Measurements from ENCODE around the gene CNNM2. TPM values are rescaled to one million over a fixed set of nuclear protein-coding genes. Genes with fewer than 3 reads are reported as not detected.
A peak's percentile ranks its signal among the peaks of the same experiment; 100 is the strongest.
"Not testable (repeated sequence)": the region's sequence is repeated elsewhere in the genome, so short reads cannot be mapped to it uniquely, and the experiment has no call there.

CNNM2 gene
- total RNA-seq, 1 experiment from 2014 or later = 4.3 TPM

GRCh38 chr10:103040418-103040817 is 122.3 kb downstream of the CNNM2 start:
- DNase-seq (ENCODE audit: low read depth) = peak; percentile 76

DNA sequence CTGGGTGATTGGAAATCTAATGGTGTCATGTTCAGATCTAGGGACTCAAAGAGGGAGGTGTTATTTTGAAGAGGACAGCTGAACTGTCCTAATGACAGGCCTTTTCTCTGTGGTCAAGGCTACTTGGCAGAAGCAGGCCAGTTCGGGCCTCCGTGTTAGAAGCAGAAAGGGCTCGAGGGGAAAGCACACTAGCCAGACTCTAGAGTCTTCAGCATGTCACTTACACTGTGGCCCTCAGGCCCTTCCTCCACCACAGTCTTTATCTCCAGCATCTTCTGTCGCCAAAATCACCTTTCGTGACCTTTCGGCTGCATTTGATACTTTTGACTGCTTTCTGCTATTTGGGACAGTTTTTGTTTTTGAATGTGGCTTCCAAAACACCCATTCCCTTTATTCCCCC is 123.3 kb downstream of the CNNM2 start:
- DNase-seq (ENCODE audit: low read depth) = no peak

DNA sequence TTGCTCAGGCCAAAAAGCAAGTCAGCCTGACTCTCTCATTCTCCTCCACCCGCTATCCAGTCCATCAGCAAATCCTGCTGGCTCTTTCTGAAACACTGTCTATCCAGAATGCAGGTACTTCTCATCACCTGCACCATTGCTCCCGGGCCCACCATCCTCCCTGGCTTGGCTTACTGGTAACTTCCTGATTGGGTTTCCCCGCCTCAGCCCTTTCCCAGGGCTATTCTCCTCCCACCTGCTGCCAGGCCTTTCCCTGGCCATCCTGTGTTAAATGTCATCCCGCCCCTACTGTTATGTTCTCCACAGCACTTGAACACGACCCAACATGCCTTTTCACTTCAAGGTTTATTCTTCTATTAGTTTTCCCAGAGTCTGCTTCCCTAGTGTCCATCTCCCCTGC is 124.0 kb downstream of the CNNM2 start:
- DNase-seq (ENCODE audit: low read depth) = no peak

DNA sequence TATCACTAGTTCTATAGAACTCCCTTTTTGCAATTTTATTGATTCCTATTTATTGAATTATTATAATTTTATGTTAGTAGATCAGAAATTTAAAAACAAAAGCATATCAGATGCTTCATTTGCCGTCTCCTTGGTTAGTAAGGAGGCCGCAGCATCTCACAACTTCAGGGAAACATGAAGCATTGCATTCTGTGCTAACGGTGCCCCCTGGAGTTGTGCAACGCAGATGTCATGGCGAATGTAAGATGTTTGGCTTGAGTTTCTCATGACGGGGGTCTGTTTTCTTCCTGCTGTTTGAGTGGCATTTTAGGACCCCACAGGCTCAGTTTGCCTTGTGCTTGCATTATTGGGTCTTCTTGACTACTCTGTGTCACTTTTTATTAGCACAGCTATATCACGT is 124.8 kb downstream of the CNNM2 start:
- no peak for DNase-seq (ENCODE audit: low read depth)

DNA sequence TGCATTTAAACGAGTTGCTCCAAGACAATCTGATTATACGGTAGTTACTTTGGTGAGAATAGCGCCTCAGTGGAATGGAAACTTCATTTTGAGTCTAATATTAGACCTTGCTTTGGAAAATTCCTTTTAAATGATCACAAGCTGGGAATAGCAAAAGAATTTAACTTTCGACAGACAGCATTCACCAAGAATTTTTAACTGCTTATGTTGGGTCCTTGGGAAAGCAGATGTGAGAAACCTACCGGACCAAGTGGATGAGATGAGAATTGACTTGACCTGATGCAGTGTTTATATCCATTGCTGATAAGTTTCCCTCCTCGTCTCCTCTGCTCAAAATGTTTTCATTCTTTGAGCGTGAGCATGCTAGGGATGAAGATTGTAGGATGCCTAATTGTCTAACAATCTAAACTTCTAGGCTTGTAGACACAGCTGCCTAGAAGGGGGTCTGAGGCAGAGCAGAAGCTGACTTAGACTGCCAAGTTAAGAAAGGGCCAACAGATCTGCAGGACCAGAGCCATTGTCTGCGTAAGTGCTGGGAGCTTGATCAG is 126.9 kb downstream of the CNNM2 start:
- DNase-seq (ENCODE audit: low read depth) = peak; percentile 2

GRCh38 chr10:103045961-103046360 is 127.9 kb downstream of the CNNM2 start:
- DNase-seq (ENCODE audit: low read depth) = no peak

DNA sequence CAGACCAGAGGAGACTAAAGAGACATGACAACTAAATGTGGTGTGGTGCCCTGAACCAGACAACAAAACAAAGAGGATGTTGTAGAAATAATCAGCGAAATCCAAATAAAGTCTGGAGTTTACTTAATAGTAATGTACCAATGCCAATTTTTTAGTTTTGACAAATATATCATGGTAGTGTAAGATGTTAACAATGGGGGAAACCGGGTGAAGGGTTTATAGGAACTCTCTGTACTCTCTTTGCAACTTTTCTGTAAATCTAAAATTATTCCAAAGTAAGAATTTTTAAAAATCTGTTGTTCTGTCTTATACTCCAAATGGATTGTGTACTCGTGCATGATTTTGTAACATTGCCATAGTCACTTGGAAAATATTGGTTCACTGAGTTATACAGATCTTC is 129.3 kb downstream of the CNNM2 start:
- DNase-seq (ENCODE audit: low read depth) = no peak

GRCh38 chr10:103049237-103049636 is 131.1 kb downstream of the CNNM2 start:
- DNase-seq (ENCODE audit: low read depth) = no peak

GRCh38 chr10:103053659-103054581 is 135.8 kb downstream of the CNNM2 start:
- no peak for DNase-seq (ENCODE audit: low read depth)

DNA sequence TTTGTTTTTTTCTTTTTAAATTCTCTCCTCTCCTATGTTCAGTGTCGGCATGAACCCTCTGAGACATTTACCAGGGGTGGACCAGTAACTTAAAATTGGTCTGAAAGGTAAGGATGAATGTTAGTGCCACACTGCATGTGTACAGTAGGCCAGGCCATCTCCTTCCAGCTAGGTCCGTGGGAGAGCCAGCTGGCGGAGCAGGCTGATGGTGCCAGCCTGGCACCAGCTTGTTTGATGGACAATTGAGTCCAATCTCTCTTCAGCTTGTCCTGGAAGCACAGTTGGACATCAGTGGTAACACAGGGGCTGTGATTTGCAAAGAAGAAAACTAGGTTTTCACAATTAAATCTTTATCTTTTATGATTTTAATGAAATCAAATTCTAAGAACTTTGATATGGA is 136.5 kb downstream of the CNNM2 start:
- DNase-seq (ENCODE audit: low read depth) = no peak

GRCh38 chr10:103055105-103055504 is 137.0 kb downstream of the CNNM2 start:
- no peak for DNase-seq (ENCODE audit: low read depth)

GRCh38 chr10:103058034-103058433 is 139.9 kb downstream of the CNNM2 start:
- DNase-seq (ENCODE audit: low read depth) = no peak

GRCh38 chr10:103060575-103060974 is 142.5 kb downstream of the CNNM2 start:
- DNase-seq (ENCODE audit: low read depth) = no peak

DNA sequence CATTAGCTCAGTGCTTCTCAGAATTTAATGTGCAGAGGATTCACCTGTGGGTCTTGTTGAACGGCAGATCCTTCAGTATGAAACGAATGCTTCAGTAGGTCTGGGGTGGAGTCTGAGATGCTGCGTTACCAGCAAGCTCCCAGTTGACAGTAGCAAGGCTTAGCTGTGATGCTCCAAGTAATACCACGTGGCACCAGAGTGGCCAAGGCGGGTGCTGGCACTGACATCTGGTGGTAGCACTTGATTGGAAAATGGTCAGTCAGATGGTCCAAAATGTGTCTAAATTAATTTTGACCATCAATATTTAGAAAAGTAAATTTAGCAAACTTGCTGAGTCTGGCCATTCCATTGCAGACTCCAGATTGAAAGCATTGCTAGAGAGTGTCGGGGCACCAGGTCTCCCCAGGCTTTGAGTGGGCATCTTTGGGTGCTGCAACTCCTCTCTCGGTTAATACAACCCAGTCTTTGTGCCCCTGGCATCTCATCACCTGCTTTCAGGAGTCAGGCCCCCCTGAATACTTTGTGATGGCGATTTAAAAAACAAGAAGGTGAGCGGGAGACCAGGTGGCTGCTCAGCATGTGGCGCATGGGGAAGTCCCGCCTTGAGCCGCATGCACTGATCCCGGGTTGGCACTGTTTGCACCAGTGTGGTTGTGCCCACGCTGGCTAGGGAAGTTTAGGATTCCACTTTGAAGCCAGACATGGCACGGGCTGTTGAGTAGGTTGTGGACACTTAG is 144.9 kb downstream of the CNNM2 start:
- no peak for DNase-seq (ENCODE audit: low read depth)

- no peak for DNase-seq (ENCODE audit: low read depth)
Observed at GRCh38 chr10:103064956-103065355, 146.9 kb downstream of the CNNM2 start.

DNA sequence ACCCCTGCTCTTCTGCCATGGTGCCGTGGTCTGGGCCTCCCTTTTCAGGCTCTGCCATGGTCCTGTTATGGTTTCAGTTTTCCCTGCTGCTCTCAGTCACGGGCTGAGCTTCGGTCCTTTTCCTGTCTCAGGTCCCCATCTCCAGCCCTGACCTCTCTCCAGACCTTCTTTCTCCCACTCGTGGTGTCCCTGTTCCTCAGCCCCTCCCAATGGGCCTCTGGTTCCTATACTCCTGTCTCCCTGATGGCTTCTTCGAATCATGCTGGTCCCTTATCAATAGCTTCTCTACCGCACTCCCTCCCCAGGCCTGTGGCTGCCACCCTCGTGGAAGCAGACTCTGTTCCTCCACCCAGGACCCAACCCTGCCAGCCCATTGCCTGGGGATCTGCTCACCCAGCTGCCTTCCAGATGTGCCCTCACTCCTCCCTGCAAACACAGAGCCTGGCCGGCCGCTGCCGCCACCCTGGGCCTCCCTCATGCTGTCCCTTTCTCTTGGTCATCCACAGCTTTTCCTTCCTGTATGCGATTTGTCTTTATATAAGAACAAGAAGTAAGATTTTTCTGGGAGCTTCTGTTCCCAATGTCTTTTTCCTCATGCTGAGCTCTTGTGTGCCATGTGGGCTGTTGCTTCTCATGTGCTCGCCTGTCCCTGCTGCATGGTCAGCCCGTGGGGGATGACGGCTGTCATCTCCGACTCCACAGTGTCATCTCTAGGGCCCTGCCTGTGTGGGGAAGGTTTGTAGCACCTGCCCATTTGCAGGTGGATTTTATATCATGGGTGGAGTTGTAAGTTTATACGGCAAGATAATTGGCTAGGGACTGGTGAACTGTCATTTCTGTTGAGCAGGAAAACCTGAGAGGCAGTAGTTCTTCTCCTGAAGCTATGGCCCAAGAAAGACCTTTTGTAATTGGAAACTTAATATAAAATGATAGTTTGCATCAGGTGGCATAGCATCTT is 148.3 kb downstream of the CNNM2 start:
- DNase-seq (ENCODE audit: low read depth) = no peak

GRCh38 chr10:103067099-103067477 is 149.0 kb downstream of the CNNM2 start:
- DNase-seq (ENCODE audit: low read depth) = not testable (repeated sequence)

- no peak for DNase-seq (ENCODE audit: low read depth)
Observed at GRCh38 chr10:103067484-103067883, 149.4 kb downstream of the CNNM2 start.

- DNase-seq (ENCODE audit: low read depth) = no peak
Observed at GRCh38 chr10:103067956-103068355, 149.9 kb downstream of the CNNM2 start.

DNA sequence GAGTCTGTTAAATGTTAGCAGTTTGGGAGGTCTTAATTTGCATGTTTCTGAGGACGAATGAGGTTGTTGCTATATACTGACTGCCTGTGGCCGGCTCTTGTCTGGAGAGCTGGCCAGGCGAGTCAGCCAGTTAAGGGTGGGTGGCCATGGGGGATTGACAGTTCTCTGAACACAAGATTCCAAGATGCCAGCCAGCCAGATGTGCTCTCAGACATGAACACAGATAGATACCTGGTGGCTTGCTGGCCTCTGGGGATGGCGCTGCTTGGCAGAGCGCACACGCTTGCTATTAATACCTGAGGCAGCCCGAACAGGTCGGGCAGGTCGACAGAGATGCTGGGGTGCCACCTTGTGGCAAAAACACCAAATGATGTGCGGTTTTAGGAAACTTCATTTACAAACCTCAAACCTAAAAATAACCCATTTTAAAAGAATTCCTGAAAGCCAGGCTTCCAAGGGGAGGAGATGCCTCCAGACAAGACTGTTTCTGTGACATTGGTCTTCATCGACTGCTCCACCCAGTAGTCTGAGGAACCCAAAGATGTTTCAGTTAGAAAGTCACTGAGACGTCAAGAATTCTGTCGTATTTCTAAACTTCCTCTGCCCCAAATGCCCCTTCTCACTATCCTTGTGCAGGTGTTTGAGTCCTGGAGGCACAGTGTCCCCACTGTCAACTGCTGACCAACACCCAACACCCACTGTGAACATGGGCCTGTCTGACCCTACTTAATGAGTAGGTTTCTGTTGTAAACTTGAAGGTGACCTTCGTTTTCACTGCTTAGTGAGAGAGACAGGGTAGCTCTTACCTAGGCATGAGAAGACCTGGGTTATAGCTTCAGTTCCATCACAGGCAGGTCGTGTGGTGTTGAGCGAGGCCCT is 151.6 kb downstream of the CNNM2 start:
- DNase-seq (ENCODE audit: low read depth) = peak; percentile 32

DNA sequence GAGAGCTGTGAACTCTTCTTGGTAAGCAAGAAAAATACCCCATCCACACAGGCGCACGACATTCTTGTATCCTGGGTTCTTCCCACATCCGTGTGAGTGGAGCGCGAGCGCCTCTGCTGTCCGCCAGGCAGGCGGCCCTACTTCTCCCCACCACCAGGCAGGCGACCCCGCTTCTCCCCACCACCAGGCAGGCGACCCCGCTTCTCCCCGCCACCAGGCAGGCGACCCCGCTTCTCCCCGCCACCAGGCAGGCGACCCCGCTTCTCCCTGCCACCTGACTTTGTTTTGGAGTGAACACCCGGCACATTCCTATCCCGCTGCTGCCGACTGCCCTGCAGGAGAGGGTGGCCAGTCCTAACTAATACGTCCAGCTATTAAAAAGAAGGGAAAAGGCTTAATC is 154.2 kb downstream of the CNNM2 start:
- no peak for DNase-seq (ENCODE audit: low read depth)
